K562 (cell line): ENCODE results near the gene MYO15B.

ENCODE experiments used
- ARID3B ChIP-seq: fragments of 250-450 bp; sonication (Bioruptor Pico); IDR thresholded peaks from 2 replicates; pipeline ENCODE4 v1.4.0; 2020; ENCODE audit warnings: borderline replicate concordance
- CREM ChIP-seq: IDR thresholded peaks from 2 replicates; pipeline ENCODE4 v1.6.1; 2014; ENCODE audit warnings: antibody characterized with exemption, low read depth
- JUN ChIP-seq, 2 experiments: sonication (generic) in 1 of 2; formaldehyde crosslinking in 1 of 2; IDR thresholded peaks; 2 replicates each; pipeline versions ENCODE4 v1.6.1 to v1.8.0; 2012 to 2022; ENCODE audit warnings: borderline replicate concordance in 2 of 2, mild to moderate bottlenecking in 2 of 2, improper control_type of control experiment in 1 of 2, low read depth in 1 of 2, low read length in 1 of 2, missing genetic modification reagents in 1 of 2
- ZNF175 ChIP-seq: fragments of 200-800 bp; sonication (Bioruptor generic); IDR thresholded peaks from 2 replicates; pipeline ENCODE4 v1.6.1; 2016; ENCODE audit warnings: low read depth, mild to moderate bottlenecking, missing genetic modification characterization, missing compliant biosample characterization
- TF ChIP-seq, protein P1 (sequence below), 3 experiments: IDR thresholded peaks in 2 of 3; conservative IDR thresholded peaks in 1 of 3; 2 replicates each; pipeline ENCODE4 v1.5.1; 2011 to 2012; ENCODE audit warnings: low read length in 3 of 3, mild to moderate bottlenecking in 3 of 3, control low read depth in 2 of 3, improper control_type of control experiment in 1 of 3, inconsistent platforms in 1 of 3, low read depth in 1 of 3, mixed read lengths in 1 of 3, moderate library complexity in 1 of 3; ENCODE audit not compliant: insufficient read depth in 2 of 3

- TF ChIP-seq, protein P1, sequence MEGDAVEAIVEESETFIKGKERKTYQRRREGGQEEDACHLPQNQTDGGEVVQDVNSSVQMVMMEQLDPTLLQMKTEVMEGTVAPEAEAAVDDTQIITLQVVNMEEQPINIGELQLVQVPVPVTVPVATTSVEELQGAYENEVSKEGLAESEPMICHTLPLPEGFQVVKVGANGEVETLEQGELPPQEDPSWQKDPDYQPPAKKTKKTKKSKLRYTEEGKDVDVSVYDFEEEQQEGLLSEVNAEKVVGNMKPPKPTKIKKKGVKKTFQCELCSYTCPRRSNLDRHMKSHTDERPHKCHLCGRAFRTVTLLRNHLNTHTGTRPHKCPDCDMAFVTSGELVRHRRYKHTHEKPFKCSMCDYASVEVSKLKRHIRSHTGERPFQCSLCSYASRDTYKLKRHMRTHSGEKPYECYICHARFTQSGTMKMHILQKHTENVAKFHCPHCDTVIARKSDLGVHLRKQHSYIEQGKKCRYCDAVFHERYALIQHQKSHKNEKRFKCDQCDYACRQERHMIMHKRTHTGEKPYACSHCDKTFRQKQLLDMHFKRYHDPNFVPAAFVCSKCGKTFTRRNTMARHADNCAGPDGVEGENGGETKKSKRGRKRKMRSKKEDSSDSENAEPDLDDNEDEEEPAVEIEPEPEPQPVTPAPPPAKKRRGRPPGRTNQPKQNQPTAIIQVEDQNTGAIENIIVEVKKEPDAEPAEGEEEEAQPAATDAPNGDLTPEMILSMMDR (IDR thresholded peaks at IDR 0.05 in 2 of 3, conservative IDR thresholded peaks at IDR 0.05 in 1 of 3; ENCODE audit: insufficient read depth in 2 of 3, low read depth in 1 of 3, low read length in 3 of 3) = no peak
- no peak for TF ChIP-seq ARID3B
- no peak for TF ChIP-seq JUN (IDR thresholded peaks at IDR 0.05; ENCODE audit: borderline replicate concordance, low read depth, low read length)
- TF ChIP-seq JUN (CRISPR knock-in tag; IDR thresholded peaks at IDR 0.05; ENCODE audit: borderline replicate concordance) = no peak
- TF ChIP-seq ZNF175 (CRISPR knock-in tag) = no peak
- no peak for TF ChIP-seq CREM
Measured at GRCh38 chr17:75576661-75577060, 10.9 kb upstream of the MYO15B start.
